SK-N-SH treated with all-trans-retinoic acid at 6 μM for 48 hours (cell line): ENCODE data around the gene DCC.

Source experiments
- ARNTL ChIP-seq: fragments of 450-650 bp; formaldehyde crosslinking; IDR thresholded peaks from 2 replicates; pipeline ENCODE4 v1.5.0; 2020; ENCODE audit warnings: low read depth, mild to moderate bottlenecking, moderate library complexity, borderline replicate concordance
- BACH2 ChIP-seq: fragments of 250-450 bp; sonication (Bioruptor Pico); IDR thresholded peaks from 2 replicates; pipeline ENCODE4 v1.9.0; 2021; ENCODE audit warnings: mild to moderate bottlenecking, borderline replicate concordance
- ESRRG ChIP-seq: fragments of 250-450 bp; sonication (Bioruptor Pico); IDR thresholded peaks from 2 replicates; pipeline ENCODE4 v1.6.1; 2021; ENCODE audit warnings: mild to moderate bottlenecking
- POU6F1 ChIP-seq: fragments of 250-450 bp; sonication (Bioruptor Pico); IDR thresholded peaks from 2 replicates; pipeline ENCODE4 v1.8.0; 2021; ENCODE audit warnings: low read depth, mild to moderate bottlenecking, moderate library complexity, borderline replicate concordance
- RARB ChIP-seq: fragments of 250-450 bp; sonication (Bioruptor Pico); IDR thresholded peaks from 2 replicates; pipeline ENCODE4 v1.8.0; 2021; ENCODE audit warnings: mild to moderate bottlenecking, moderate library complexity
- TOX ChIP-seq: fragments of 250-450 bp; sonication (Bioruptor Pico); IDR thresholded peaks from 2 replicates; pipeline ENCODE4 v1.8.0; 2021; ENCODE audit warnings: mild to moderate bottlenecking, moderate library complexity, borderline replicate concordance
- ZFP3 ChIP-seq: fragments of 250-450 bp; sonication (Bioruptor Pico); IDR thresholded peaks from 2 replicates; pipeline ENCODE4 v1.5.0; 2020; ENCODE audit warnings: mild to moderate bottlenecking, moderate library complexity
- ZNF565 ChIP-seq: fragments of 450-650 bp; formaldehyde crosslinking; conservative IDR thresholded peaks from 2 replicates; pipeline ENCODE4 v1.5.0; 2020; ENCODE audit warnings: low read depth, mild to moderate bottlenecking, moderate library complexity
- ZNF8 ChIP-seq: fragments of 450-650 bp; formaldehyde crosslinking; IDR thresholded peaks from 2 replicates; pipeline ENCODE4 v1.5.0; 2020; ENCODE audit warnings: mild to moderate bottlenecking, moderate library complexity
- TF ChIP-seq, protein P1 (sequence below): fragments of 250-450 bp; sonication (Bioruptor Pico); IDR thresholded peaks from 2 replicates; pipeline ENCODE4 v1.8.0; 2020; ENCODE audit warnings: mild to moderate bottlenecking, moderate library complexity, borderline replicate concordance
- TF ChIP-seq, protein P2 (sequence below): fragments of 250-450 bp; sonication (Bioruptor Pico); IDR thresholded peaks from 2 replicates; pipeline ENCODE4 v1.5.1; 2020; ENCODE audit warnings: low read depth, mild to moderate bottlenecking, moderate library complexity

DNA sequence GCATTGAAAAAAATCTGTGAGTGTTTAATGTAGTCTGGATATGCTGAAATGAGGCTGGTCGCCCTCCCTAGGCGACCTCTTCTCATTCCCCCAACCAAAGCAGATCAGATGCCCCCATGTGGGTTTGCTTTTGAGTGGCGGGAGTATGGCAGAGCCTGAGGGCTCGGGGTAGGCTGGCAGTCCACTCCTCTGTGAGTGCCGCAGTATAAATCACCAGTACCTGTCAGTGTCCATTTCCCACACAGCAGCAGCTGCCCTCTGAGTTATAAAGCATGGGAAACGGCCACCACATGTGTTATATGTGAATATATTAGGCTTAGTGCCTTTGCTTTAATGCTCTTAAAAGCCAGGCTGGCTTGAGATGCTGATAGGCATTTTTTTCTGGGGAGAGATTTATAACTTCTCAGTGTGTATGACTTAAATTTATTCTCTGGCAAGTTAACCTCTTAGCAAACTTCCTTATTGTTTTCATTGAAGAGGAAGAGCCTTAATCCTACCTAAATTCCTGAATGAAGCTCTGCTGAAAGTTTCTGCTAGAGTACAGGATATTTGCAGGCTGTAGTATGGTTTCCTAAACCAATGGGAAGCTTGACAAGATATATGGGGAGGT is 3.8 kb downstream of the DCC start:
- TF ChIP-seq, protein P1, sequence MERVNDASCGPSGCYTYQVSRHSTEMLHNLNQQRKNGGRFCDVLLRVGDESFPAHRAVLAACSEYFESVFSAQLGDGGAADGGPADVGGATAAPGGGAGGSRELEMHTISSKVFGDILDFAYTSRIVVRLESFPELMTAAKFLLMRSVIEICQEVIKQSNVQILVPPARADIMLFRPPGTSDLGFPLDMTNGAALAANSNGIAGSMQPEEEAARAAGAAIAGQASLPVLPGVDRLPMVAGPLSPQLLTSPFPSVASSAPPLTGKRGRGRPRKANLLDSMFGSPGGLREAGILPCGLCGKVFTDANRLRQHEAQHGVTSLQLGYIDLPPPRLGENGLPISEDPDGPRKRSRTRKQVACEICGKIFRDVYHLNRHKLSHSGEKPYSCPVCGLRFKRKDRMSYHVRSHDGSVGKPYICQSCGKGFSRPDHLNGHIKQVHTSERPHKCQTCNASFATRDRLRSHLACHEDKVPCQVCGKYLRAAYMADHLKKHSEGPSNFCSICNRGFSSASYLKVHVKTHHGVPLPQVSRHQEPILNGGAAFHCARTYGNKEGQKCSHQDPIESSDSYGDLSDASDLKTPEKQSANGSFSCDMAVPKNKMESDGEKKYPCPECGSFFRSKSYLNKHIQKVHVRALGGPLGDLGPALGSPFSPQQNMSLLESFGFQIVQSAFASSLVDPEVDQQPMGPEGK (CRISPR knock-in tag) = no peak
- TF ChIP-seq ZFP3 (no peak), ESRRG (CRISPR knock-in tag) (no peak), ZNF565 (no peak), BACH2 (CRISPR knock-in tag) (no peak), RARB (CRISPR knock-in tag) (no peak), ZNF8 (CRISPR knock-in tag) (no peak), TOX (no peak), POU6F1 (no peak), ARNTL (CRISPR knock-in tag) (no peak)
- TF ChIP-seq, protein P2, sequence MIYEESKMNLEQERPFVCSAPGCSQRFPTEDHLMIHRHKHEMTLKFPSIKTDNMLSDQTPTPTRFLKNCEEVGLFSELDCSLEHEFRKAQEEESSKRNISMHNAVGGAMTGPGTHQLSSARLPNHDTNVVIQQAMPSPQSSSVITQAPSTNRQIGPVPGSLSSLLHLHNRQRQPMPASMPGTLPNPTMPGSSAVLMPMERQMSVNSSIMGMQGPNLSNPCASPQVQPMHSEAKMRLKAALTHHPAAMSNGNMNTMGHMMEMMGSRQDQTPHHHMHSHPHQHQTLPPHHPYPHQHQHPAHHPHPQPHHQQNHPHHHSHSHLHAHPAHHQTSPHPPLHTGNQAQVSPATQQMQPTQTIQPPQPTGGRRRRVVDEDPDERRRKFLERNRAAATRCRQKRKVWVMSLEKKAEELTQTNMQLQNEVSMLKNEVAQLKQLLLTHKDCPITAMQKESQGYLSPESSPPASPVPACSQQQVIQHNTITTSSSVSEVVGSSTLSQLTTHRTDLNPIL (CRISPR knock-in tag) = no peak
